Activated naive CD8-positive, alpha-beta T cell treated with anti-CD3 and anti-CD28 coated beads for 36 hours (primary cell): ENCODE data around the gene DPYSL5. TPM values are rescaled to one million over a fixed set of nuclear protein-coding genes. Genes with fewer than 3 reads are reported as not detected.

Experiments used
- DNase-seq: peaks from one replicate; pipeline ENCODE4 v3.0.0; 2021
- H3K27ac Mint-ChIP-seq: one replicate; pipeline ENCODE4 v1.8.0; 2022; ENCODE audit warnings: mild to moderate bottlenecking, moderate library complexity, mixed read lengths
- H3K27me3 Mint-ChIP-seq: one replicate; pipeline ENCODE4 v1.8.0; 2022; ENCODE audit warnings: mild to moderate bottlenecking, mixed read lengths
- H3K36me3 Mint-ChIP-seq: one replicate; pipeline ENCODE4 v1.8.0; 2021; ENCODE audit warnings: mild to moderate bottlenecking, mixed read lengths
- H3K4me1 Mint-ChIP-seq: one replicate; pipeline ENCODE4 v1.8.0; 2021; ENCODE audit warnings: mixed read lengths
- H3K4me3 Mint-ChIP-seq: one replicate; pipeline ENCODE4 v1.8.0; 2022; ENCODE audit warnings: mild to moderate bottlenecking, moderate library complexity, mixed read lengths
- H3K9me3 Mint-ChIP-seq: one replicate; pipeline ENCODE4 v1.8.0; 2022; ENCODE audit warnings: mixed read lengths
- total RNA-seq, 2 experiments: library from RNA; stranded (reverse); gene quantifications; one replicate each; pipeline ENCODE4 v1.2.3, GENCODE V29; 2021

The DPYSL5 gene
- total RNA-seq, 2 experiments from 2014 or later, result not detected

DNA sequence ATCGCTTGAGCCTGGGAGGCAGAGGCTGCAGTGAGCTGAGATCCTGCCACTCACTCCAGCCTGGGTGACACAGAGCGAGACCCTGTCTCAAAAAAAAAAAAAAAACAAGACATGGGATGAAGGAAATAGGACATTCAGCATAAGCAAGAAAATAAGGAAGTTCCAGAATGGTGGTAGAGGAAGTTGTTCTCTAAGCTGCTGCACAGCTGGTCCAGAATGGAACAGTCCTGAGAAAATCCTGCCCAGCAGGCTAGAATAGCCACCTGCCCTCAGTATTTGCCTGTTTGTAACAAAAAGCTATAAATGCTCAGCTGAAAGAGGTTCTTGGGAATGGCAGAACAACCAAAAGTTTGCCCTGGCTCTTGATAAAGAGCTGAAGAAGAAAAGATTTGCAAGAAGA, 111.4 kb downstream of the DPYSL5 start:
- no peaks in the 10 kb centered on the region for H3K9me3 Mint-ChIP-seq
- H3K4me1 Mint-ChIP-seq, result no peaks in the 10 kb centered on the region
- DNase-seq, result no peak
- H3K27me3 Mint-ChIP-seq, result peaks cover 40% of the 10 kb centered on the region
- H3K27ac Mint-ChIP-seq, result no peak overlapping the region
- H3K4me3 Mint-ChIP-seq, result no peak overlapping the region
- no peaks in the 10 kb centered on the region for H3K36me3 Mint-ChIP-seq

DNA sequence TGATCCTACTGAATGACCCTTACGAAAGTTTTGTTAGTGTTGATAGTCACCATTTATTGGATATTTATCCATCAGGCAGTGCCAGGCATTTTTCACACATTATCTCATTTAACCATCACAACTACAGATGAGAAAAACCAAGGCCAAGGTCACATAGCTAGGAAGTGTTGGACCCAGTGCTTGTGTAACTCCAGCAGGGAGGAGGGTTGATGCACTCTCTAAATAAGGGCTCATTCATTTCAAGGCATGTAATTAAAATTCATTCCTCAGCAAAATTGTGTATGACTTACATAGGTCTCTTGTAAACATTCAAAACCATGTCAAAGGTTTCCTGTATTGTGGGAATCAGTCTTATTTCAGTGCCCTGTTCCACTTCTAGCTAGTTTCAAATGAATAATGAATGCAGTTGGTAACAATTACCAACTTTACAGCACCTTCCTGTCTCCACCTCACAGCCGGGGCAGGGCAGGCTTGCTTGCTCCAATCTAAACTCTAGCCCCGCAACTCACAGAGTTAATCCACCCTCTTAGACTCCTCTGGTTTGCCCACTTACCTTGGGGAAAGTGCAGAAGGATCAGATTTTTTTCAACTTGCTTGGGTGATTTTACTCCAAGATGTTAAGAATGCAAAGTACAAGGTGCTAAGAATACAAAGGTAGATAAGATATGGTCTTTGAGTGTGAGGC, 116.7 kb downstream of the DPYSL5 start:
- Mint-ChIP-seq H3K36me3 (no peaks in the 10 kb centered on the region), H3K27ac (no peak overlapping the region), H3K9me3 (no peaks in the 10 kb centered on the region), H3K27me3 (peaks cover 35% of the 10 kb centered on the region), H3K4me3 (no peak overlapping the region), H3K4me1 (peaks cover 4% of the 10 kb centered on the region)
- no peak for DNase-seq

DNA sequence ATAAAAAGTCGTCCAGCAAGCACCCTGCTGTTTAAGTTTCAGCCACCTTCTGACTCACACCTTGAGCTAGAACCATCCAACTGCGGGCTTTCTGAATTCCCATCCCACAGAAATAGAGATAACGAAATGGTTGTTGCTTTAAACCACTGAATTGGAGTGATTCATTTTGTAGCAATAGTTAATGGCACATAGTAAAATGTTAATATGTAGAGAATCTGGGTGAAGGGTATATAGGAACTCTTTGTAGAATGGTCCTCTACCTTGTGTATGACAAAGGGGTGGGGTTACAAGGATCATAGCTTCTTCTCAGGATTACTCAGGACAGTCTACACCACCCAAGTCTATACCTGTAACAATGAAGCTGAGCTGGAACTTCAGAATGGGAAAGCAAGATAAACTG, 120.1 kb downstream of the DPYSL5 start:
- H3K4me3 Mint-ChIP-seq, result no peak overlapping the region
- H3K27ac Mint-ChIP-seq, result no peak overlapping the region
- H3K36me3 Mint-ChIP-seq, result no peaks in the 10 kb centered on the region
- peaks cover 14% of the 10 kb centered on the region for H3K4me1 Mint-ChIP-seq
- DNase-seq, result no peak
- no peaks in the 10 kb centered on the region for H3K9me3 Mint-ChIP-seq
- H3K27me3 Mint-ChIP-seq, result peaks cover 26% of the 10 kb centered on the region

DNA sequence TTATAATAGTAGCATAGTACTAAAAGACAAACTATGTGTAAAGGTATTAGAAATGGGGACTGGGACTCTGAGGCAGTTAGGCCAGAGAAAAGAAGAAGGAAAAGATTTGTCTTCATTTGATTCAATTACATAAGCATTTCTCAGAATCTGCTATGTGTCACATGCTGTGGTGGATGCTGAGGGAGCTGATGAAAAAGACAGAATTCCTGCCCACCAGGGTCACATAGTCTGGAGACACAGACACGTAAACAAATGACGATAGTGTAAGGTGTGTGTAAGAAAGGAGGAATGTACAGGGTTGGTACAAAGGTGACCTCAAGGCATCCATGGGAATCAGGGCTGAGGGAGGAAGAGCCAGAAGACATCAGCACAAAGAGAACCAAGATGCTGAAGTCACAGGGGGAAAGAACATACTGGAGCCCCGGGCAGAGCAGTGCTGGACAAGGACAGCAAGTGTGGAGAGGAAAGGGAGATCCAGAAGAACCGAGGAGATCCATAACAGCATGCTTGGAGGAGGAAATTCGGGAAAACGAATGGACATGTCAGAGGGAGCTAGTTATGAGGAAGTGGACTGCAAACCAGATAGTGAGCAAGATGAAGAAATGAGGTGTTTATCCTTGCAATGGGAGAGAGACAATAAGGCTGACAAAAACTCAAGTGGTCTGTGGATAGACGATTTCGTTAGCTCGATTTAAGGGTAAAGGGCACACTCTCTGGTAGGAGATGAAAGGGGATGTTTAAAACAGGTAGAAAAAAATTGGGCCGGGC, 121.3 kb downstream of the DPYSL5 start:
- Mint-ChIP-seq H3K4me3 (peak overlapping the region; percentile 74), H3K27me3 (peaks cover 26% of the 10 kb centered on the region), H3K27ac (no peak overlapping the region), H3K4me1 (peaks cover 14% of the 10 kb centered on the region), H3K36me3 (no peaks in the 10 kb centered on the region), H3K9me3 (no peaks in the 10 kb centered on the region)
- no peak for DNase-seq

DNA sequence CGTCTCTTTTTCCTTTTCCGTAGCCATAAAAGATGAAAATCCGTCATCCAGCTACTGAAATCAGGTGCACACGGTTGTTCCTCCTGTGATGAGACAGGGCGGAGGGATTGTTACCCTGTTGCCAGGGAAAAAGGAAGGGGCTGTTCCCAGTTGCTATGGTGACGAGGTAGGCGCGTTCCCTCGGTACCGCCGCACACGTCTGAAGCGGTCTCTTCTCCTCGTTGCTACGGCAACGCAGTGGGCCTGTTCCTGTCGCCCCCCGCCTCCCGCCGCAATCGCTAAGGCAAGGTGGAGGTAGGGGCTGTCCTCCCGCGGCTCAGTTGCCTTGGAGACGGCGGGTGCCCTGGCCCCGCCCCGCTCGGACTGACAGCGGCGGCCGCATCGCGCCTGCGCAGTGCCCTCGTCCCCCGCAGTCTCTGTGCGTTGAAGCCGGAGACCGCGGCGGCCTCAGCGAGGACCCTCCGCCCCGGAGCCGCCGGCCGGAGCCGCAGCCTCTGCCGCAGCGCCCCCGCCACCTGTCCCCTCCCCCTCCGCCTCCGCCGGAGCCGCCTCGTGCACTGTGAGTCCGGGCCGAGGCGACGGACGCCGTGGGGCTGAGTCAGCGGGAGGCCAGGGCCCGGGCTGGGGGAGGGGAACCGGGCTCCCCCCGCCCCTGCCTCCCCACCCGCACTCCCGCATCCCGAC, 122.5 kb downstream of the DPYSL5 start, which contains the start of gene MAPRE3:
Gene MAPRE3, plus strand, starts transcription at position 394 of the 684 bp plus-strand sequence. CDS start 51,582 bp downstream, outside the sequence.
- H3K4me1 Mint-ChIP-seq, result peaks cover 14% of the 10 kb centered on the region
- peak; percentile 86 for DNase-seq
- peak within 1 kb of the TSS; percentile 40 for H3K27ac Mint-ChIP-seq
- H3K9me3 Mint-ChIP-seq, result no peaks in the 10 kb centered on the region
- peaks cover 21% of the 10 kb centered on the region for H3K27me3 Mint-ChIP-seq
- H3K4me3 Mint-ChIP-seq, result peak within 1 kb of the TSS; percentile 78
- no peaks in the 10 kb centered on the region for H3K36me3 Mint-ChIP-seq

DNA sequence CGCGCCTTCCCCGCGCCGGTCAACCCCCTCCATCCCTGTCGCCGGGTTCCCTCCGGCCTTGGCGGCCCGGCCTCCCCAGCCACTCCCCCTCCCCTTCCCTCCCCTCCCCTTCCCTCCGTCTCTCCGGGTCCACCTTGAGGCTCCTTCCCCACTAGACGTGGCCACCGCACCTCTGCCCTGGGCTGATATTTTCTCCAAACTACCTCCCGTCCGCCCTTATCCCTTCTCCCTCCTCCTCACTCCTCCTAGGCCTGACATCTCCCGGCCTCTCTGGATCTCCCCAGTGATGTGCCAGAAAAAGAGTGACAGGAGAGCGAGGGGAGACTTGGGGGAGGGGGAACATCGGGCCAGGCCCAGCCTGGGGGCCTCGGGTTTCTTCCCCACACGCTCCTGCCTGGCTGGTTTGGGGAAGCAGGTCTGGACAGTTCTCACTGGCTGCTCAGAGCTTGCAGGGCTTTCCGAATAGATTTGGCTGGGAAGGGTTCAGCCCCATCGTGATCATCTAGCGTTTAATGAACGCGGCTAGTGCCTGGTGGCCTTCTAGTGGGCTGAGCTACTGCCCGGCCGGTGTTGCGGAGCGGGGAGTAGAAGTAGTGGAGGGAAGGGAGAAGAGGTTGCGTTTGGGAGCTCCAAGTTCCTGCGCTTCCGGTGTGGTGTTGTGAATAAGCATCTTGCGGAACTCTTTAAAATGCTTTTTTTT, 123.1 kb downstream of the DPYSL5 start:
- DNase-seq, result no peak
- peak overlapping the region; percentile 78 for H3K4me3 Mint-ChIP-seq
- no peaks in the 10 kb centered on the region for H3K36me3 Mint-ChIP-seq

DNA sequence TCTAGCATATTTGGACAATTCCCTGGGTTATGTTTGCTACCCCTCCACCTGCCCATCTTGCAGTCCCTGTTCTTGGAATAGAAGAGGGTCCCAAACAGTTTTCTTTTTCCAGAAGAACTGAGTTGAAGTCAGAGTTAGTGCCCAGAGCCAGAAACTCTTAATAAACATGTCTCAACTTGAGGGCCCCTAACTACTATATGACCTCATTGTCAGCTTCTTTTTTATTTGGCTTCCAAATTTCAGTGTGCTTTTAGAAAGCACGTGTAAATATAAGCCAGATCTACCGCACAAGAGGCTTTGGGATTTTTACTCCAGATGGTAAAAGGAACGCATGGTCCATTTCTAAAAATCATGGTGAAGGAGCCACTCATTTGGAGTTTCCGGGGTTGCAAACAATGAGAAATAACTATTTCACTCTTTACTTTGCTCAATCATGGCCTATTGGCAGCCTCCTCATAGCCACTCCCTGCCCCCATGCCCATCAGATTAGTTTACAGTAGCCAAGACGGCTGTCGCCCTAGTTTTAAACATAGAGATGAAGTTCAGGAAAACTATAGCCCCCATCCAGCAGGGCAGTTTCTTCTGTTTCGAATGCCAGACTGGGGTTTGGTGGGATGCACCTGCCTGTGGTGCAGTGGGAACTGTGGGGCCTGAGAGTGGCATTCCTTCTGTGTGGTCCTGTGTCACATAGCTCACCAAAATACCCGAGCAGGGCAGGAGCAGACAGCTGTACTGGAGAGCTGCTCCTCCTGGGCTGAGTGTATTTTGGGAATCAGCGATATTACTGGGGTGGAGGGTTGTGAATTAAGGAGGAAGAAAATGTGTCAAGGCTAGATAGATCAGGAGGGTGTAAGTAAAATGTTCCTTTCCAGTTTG, 124.2 kb downstream of the DPYSL5 start:
- Mint-ChIP-seq H3K27me3 (peaks cover 16% of the 10 kb centered on the region), H3K4me3 (peak overlapping the region; percentile 78), H3K27ac (no peak overlapping the region), H3K9me3 (no peaks in the 10 kb centered on the region), H3K4me1 (peaks cover 14% of the 10 kb centered on the region), H3K36me3 (no peaks in the 10 kb centered on the region)
- no peak for DNase-seq

More for the DNA sequence above, 123.1 kb downstream of the DPYSL5 start:
- Mint-ChIP-seq H3K4me1 (peaks cover 14% of the 10 kb centered on the region), H3K9me3 (no peaks in the 10 kb centered on the region), H3K27me3 (peaks cover 21% of the 10 kb centered on the region), H3K27ac (peak overlapping the region; percentile 40)

DNA sequence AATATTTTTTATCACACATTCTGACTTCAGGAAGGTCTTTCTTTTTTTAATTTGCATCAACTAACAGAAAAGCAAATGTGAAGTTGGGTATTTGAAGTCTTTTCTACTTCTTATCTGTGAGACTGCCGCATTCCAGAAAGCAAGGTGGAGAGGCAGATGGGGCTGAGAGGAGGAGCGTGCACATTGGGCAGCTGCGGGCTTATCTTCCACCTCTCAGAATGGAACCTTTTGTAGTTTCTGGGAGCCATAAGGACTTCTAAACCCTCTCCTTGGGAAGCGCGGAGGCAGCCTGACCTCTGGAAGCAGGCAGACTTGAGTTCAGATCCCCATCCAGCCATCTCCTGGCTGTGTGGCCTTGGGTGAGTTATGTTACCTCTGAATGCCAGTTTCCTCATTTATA, 126.4 kb downstream of the DPYSL5 start:
- Mint-ChIP-seq H3K9me3 (no peaks in the 10 kb centered on the region), H3K27me3 (peaks cover 8% of the 10 kb centered on the region), H3K36me3 (no peaks in the 10 kb centered on the region)

DNA sequence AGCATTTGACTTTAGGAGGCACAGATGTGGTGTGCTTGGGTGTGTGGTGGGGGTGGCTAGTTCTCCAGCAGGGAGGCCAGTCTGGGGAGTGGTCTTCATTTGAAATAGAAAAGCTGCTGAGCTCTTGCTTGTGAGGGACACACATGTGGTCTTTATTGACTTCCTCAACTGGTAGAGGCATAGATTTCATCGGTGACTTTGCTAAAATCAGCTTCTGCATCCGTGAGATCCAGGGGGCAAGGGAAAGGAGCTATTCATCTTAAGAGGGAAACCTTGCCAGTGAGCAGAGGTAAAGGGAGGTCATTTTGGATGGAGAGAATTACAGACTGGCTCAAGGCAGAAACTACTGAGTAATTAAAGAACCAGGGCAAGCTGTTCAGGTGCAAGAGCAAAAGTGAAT, 127.2 kb downstream of the DPYSL5 start:
- Mint-ChIP-seq H3K4me3 (no peak overlapping the region), H3K27me3 (peaks cover 3% of the 10 kb centered on the region), H3K4me1 (peaks cover 10% of the 10 kb centered on the region), H3K36me3 (no peaks in the 10 kb centered on the region), H3K27ac (no peak overlapping the region), H3K9me3 (no peaks in the 10 kb centered on the region)
- DNase-seq, result no peak

More for the DNA sequence above, 126.4 kb downstream of the DPYSL5 start:
- no peak overlapping the region for H3K4me3 Mint-ChIP-seq
- no peak overlapping the region for H3K27ac Mint-ChIP-seq
- peaks cover 12% of the 10 kb centered on the region for H3K4me1 Mint-ChIP-seq
- no peak for DNase-seq

DNA sequence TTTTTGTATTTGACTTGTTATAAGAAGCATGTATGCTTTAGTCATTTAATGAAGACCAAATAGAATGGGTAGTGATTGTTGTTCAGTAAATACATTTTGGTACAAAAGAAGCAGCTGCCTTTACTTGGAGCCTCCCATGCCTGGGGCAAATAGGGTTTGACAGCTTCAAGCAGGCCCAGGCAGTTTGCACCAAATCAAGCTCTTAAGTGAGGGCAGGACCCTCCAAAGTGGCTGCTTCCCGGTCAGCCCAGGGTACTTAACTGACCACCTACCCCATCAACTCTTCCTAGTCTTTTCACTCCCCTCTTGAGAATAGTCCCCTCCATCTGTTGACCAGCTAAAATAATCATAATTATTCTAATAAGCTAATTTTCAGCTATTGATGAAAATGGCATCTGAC, 127.7 kb downstream of the DPYSL5 start:
- Mint-ChIP-seq H3K9me3 (no peaks in the 10 kb centered on the region), H3K4me1 (peaks cover 10% of the 10 kb centered on the region), H3K27ac (no peak overlapping the region), H3K36me3 (no peaks in the 10 kb centered on the region), H3K27me3 (peaks cover 3% of the 10 kb centered on the region), H3K4me3 (no peak overlapping the region)
- DNase-seq, result no peak

DNA sequence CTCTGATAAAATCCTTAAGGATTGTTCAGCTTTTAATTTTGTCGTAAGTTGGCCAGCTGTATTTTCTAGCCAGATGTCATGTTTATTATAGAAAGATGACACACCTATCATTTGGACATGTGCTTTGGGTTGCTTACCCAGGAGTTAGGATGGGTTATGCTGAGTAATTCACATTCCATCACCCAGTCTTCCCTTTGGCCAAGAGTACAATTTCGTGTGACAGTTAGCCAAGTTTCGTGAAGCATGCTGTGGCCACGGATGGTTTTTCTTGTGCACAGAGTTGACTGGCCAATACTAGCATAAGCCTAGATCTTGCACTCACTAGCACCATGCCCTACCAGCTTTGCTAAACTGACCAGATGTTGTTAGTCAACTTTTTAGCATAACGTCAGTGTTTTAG, 128.3 kb downstream of the DPYSL5 start:
- no peak overlapping the region for H3K4me3 Mint-ChIP-seq
- no peak for DNase-seq
- H3K36me3 Mint-ChIP-seq, result no peaks in the 10 kb centered on the region
- H3K27me3 Mint-ChIP-seq, result peaks cover 2% of the 10 kb centered on the region
- no peak overlapping the region for H3K27ac Mint-ChIP-seq
- peaks cover 6% of the 10 kb centered on the region for H3K4me1 Mint-ChIP-seq
- H3K9me3 Mint-ChIP-seq, result no peaks in the 10 kb centered on the region

DNA sequence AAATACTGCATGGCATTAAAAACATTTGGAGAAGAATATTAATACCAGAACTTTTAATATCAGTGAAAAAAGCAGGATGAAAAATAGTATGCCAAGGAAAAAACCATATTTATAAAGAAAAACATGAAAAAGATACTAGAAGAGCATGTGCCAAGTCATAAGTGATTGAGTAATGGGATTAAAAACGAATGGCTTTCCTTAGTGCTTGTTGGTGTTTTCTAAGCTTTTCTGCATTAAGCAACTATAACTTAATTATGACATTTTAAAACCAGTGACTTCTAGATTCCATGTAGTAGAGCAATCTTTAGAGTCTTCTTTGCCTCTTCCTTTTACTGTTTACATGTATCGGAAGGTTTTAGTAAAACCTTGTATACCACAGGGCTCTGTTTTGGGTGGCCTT, 129.1 kb downstream of the DPYSL5 start:
- Mint-ChIP-seq H3K36me3 (no peaks in the 10 kb centered on the region), H3K9me3 (no peaks in the 10 kb centered on the region), H3K27ac (no peak overlapping the region), H3K4me1 (peaks cover under 1% of the 10 kb centered on the region), H3K27me3 (no peaks in the 10 kb centered on the region), H3K4me3 (no peak overlapping the region)
- DNase-seq, result no peak

DNA sequence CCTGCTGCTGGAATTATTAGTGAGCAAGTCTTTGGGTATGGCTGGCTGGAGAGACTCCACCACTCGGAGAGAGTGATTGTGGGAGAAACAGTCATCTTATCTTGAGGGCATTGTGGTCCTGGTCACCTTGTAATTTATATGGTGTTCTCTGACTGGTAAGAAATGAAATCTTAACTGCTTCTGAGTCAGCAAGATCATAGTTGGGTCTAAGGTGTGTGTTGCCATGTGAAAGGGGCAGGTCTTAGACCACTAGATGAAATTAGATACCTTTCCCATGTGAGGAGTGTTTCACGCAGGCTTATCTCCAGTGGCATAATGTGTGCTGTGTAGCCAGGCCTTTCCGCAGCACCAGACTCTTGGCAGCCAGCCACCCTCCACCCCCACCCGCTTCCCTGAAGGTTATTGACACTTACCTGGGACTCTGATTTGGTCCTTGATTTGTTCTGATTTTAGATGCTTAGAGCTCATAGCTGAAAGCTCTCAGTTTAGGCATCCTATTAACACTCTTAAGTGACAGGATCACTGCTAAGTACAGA, 130.2 kb downstream of the DPYSL5 start:
- H3K4me3 Mint-ChIP-seq, result no peak overlapping the region
- H3K27me3 Mint-ChIP-seq, result no peaks in the 10 kb centered on the region
- peaks cover 1% of the 10 kb centered on the region for H3K4me1 Mint-ChIP-seq
- H3K36me3 Mint-ChIP-seq, result no peaks in the 10 kb centered on the region
- H3K9me3 Mint-ChIP-seq, result no peaks in the 10 kb centered on the region
- DNase-seq, result no peak
- H3K27ac Mint-ChIP-seq, result no peak overlapping the region

DNA sequence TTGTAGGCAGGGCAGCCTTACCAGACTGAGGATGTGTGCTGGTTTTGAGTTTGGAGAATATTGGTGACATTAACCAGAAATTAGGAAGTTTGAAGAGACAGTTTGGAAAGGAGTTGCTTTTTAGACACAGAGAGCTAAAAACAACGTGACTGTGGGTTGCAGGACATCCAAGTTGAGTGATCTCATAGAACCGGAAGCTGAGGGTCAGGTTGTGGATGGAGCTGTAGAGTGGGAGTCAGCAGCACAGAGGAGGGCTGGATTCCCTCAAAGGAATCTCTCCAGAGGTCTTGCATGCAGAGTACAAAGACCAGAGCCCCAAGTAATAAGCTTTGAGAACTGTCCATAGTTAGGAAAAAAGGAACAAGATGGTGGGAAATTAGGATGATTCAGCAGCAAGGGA, 131.8 kb downstream of the DPYSL5 start:
- no peak for DNase-seq
- Mint-ChIP-seq H3K27ac (no peak overlapping the region), H3K9me3 (no peaks in the 10 kb centered on the region), H3K27me3 (no peaks in the 10 kb centered on the region), H3K4me3 (no peak overlapping the region), H3K4me1 (peaks cover 1% of the 10 kb centered on the region), H3K36me3 (no peaks in the 10 kb centered on the region)
